SK-N-SH treated with all-trans-retinoic acid at 6 μM for 48 hours (cell line): ENCODE data around the gene SMPDL3A.

Source experiments
- ATAC-seq: fragments of 200-7000 bp; cut with Tn5 transposase; 3 replicates; pipeline ENCODE4 v1.9.1; 2020; ENCODE audit warnings: mild to moderate bottlenecking, moderate library complexity
- ARNTL ChIP-seq: fragments of 450-650 bp; formaldehyde crosslinking; IDR thresholded peaks from 2 replicates; pipeline ENCODE4 v1.5.0; 2020; ENCODE audit warnings: low read depth, mild to moderate bottlenecking, moderate library complexity, borderline replicate concordance
- BACH2 ChIP-seq: fragments of 250-450 bp; sonication (Bioruptor Pico); IDR thresholded peaks from 2 replicates; pipeline ENCODE4 v1.9.0; 2021; ENCODE audit warnings: mild to moderate bottlenecking, borderline replicate concordance
- CSDC2 ChIP-seq: fragments of 250-450 bp; sonication (Bioruptor Pico); IDR thresholded peaks from 2 replicates; pipeline ENCODE4 v1.5.0; 2020; ENCODE audit warnings: mild to moderate bottlenecking, moderate library complexity
- ESRRG ChIP-seq: fragments of 250-450 bp; sonication (Bioruptor Pico); IDR thresholded peaks from 2 replicates; pipeline ENCODE4 v1.6.1; 2021; ENCODE audit warnings: mild to moderate bottlenecking
- GLIS3 ChIP-seq: fragments of 250-450 bp; sonication (Bioruptor Pico); IDR thresholded peaks from 2 replicates; pipeline ENCODE4 v1.5.0; 2020; ENCODE audit warnings: mild to moderate bottlenecking, moderate library complexity
- ISL1 ChIP-seq: fragments of 250-450 bp; sonication (Bioruptor Pico); IDR thresholded peaks from 2 replicates; pipeline ENCODE4 v2.1.2; 2022; ENCODE audit warnings: mild to moderate bottlenecking, moderate library complexity
- OSR1 ChIP-seq: fragments of 250-450 bp; sonication (Bioruptor Pico); IDR thresholded peaks from 2 replicates; pipeline ENCODE4 v1.8.0; 2022; ENCODE audit warnings: moderate library complexity, mild to moderate bottlenecking, inconsistent platforms
- PPARA ChIP-seq: fragments of 250-450 bp; sonication (Bioruptor Pico); IDR thresholded peaks from 2 replicates; pipeline ENCODE4 v1.5.0; 2020; ENCODE audit warnings: mild to moderate bottlenecking, borderline replicate concordance
- SNAI2 ChIP-seq: fragments of 250-450 bp; sonication (Bioruptor Pico); IDR thresholded peaks from 2 replicates; pipeline ENCODE4 v1.5.0; 2020; ENCODE audit warnings: mild to moderate bottlenecking, moderate library complexity
- TCF4 ChIP-seq: fragments of 250-450 bp; sonication (Bioruptor Pico); IDR thresholded peaks from 2 replicates; pipeline ENCODE4 v1.8.0; 2021; ENCODE audit warnings: mild to moderate bottlenecking, moderate library complexity, borderline replicate concordance
- TOX ChIP-seq: fragments of 250-450 bp; sonication (Bioruptor Pico); IDR thresholded peaks from 2 replicates; pipeline ENCODE4 v1.8.0; 2021; ENCODE audit warnings: mild to moderate bottlenecking, moderate library complexity, borderline replicate concordance
- ZC3H10 ChIP-seq: fragments of 250-450 bp; sonication (Bioruptor Pico); IDR thresholded peaks from 2 replicates; pipeline ENCODE4 v1.5.1; 2021; ENCODE audit warnings: mild to moderate bottlenecking, moderate library complexity
- ZFP30 ChIP-seq: fragments of 450-650 bp; formaldehyde crosslinking; IDR thresholded peaks from 2 replicates; pipeline ENCODE4 v1.5.0; 2022; ENCODE audit warnings: mild to moderate bottlenecking, moderate library complexity
- ZNF565 ChIP-seq: fragments of 450-650 bp; formaldehyde crosslinking; conservative IDR thresholded peaks from 2 replicates; pipeline ENCODE4 v1.5.0; 2020; ENCODE audit warnings: low read depth, mild to moderate bottlenecking, moderate library complexity
- ZNF70 ChIP-seq: fragments of 450-650 bp; formaldehyde crosslinking; IDR thresholded peaks from 2 replicates; pipeline ENCODE4 v1.5.0; 2020; ENCODE audit warnings: mild to moderate bottlenecking, moderate library complexity
- ZNF8 ChIP-seq: fragments of 450-650 bp; formaldehyde crosslinking; IDR thresholded peaks from 2 replicates; pipeline ENCODE4 v1.5.0; 2020; ENCODE audit warnings: mild to moderate bottlenecking, moderate library complexity
- TF ChIP-seq, protein P1 (sequence below): fragments of 250-450 bp; sonication (Bioruptor Pico); IDR thresholded peaks from 2 replicates; pipeline ENCODE4 v1.8.0; 2020; ENCODE audit warnings: mild to moderate bottlenecking, moderate library complexity, borderline replicate concordance
- TF ChIP-seq, protein P2 (sequence below): fragments of 250-450 bp; sonication (Bioruptor Pico); IDR thresholded peaks from 2 replicates; pipeline ENCODE4 v1.5.0; 2020; ENCODE audit warnings: mild to moderate bottlenecking, moderate library complexity
- TF ChIP-seq, protein P3 (sequence below): fragments of 250-450 bp; sonication (Bioruptor Pico); IDR thresholded peaks from 2 replicates; pipeline ENCODE4 v1.5.1; 2020; ENCODE audit warnings: low read depth, mild to moderate bottlenecking, moderate library complexity
- TF ChIP-seq, protein P4 (sequence below): fragments of 250-450 bp; sonication (Bioruptor Pico); IDR thresholded peaks from 2 replicates; pipeline ENCODE4 v1.8.0; 2021; ENCODE audit warnings: low read depth, mild to moderate bottlenecking, moderate library complexity, borderline replicate concordance

Gene SMPDL3A

DNA sequence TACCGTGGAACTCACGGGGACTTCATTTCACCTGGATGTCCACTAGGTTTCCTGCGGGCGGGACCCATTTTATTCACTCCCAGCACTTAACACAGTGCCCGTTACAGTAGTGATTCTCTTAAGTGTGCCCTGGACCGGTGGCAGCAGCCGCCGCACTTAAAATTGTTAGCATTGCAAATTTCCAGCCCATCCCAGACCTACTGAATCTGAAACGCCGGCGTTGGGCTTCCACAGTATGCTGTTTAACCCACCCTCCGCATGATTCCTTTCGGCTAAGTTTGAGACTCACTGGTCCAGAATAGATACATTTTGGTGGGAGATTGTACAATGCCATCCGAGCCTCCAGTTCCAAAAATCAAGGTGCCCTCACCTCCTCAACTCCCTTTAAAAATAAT lies 967 bp downstream of the SMPDL3A start:
- no peak; the same call in 2 of the 3 replicates for ATAC-seq
- TF ChIP-seq, protein P1, sequence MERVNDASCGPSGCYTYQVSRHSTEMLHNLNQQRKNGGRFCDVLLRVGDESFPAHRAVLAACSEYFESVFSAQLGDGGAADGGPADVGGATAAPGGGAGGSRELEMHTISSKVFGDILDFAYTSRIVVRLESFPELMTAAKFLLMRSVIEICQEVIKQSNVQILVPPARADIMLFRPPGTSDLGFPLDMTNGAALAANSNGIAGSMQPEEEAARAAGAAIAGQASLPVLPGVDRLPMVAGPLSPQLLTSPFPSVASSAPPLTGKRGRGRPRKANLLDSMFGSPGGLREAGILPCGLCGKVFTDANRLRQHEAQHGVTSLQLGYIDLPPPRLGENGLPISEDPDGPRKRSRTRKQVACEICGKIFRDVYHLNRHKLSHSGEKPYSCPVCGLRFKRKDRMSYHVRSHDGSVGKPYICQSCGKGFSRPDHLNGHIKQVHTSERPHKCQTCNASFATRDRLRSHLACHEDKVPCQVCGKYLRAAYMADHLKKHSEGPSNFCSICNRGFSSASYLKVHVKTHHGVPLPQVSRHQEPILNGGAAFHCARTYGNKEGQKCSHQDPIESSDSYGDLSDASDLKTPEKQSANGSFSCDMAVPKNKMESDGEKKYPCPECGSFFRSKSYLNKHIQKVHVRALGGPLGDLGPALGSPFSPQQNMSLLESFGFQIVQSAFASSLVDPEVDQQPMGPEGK (CRISPR knock-in tag), result no peak
- TF ChIP-seq TOX (CRISPR knock-in tag), result no peak
- TF ChIP-seq CSDC2 (CRISPR knock-in tag), result no peak
- TF ChIP-seq PPARA (CRISPR knock-in tag), result no peak
- no peak for TF ChIP-seq ZNF565 (CRISPR knock-in tag)
- no peak for TF ChIP-seq ZNF8

DNA sequence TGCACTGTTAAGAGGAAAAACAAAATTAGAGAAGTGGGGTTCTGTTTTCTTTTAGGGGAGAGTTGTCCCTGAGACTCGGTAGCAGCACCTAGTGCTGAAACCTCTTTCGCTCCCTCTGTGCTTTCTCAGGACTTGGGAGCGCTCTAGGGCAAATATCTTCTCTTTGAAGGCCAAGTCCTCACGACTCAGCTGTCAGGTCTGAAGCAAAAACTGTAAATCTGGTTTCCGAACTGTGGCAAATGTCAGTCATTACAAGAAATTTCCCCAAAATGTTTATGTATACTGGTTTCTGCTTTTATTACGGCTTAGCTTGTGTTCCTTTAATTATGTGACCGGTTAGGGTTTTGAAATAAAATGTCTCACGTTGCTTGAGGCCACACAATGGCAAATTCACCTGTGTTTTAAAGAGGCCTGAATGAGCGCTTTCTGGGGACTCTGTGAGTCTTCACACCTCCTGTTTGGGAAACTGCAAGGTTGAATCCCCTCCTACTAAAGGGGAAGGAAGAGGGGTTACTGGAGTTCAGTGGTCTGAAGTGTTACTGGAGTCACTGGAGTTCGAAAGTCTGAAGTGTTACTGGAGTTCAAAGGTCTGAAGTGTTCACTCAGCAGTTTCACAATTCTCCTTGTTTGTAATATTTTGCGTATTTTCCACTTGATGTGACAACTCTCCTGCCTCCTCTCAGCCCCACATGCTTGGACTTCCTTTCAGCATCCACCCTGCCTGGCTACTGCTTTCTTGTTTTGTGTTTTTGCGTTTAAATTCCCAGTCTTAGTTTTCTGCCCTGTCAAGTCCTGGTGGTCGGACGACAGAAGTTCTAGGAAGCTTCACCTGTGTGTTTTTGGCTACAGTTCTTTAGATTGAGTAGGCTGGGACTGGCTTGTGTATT lies 1.6 kb downstream of the SMPDL3A start:
- no peak for TF ChIP-seq ISL1 (CRISPR knock-in tag)
- TF ChIP-seq ZNF565 (CRISPR knock-in tag), result no peak
- no peak for TF ChIP-seq TOX (CRISPR knock-in tag)
- TF ChIP-seq SNAI2 (CRISPR knock-in tag), result no peak
- TF ChIP-seq GLIS3 (CRISPR knock-in tag), result no peak
- TF ChIP-seq ZNF70 (CRISPR knock-in tag), result no peak
- no peak for ATAC-seq

DNA sequence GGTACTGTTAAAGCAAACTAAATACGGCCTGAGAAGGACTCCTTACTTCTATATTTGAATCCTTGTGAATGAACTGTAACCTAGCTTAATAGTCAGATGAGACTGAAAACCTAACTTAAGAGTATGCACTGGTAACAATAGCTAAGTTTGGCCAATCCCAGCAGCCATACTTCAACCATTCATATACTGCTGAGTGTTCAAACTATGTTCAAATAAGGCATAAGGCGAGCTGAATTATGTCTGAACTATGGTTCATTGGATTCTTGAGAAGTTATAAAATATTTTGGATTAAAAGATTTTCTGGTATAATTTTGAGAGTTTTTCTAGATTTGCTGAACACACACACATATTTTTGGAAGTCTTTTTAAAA lies 2.2 kb downstream of the SMPDL3A start:
- no peak for TF ChIP-seq ZNF70 (CRISPR knock-in tag)
- no peak for TF ChIP-seq ZC3H10 (CRISPR knock-in tag)
- no peak for TF ChIP-seq GLIS3 (CRISPR knock-in tag)
- no peak for TF ChIP-seq ARNTL (CRISPR knock-in tag)
- no peak for TF ChIP-seq OSR1 (CRISPR knock-in tag)
- TF ChIP-seq, protein P2, sequence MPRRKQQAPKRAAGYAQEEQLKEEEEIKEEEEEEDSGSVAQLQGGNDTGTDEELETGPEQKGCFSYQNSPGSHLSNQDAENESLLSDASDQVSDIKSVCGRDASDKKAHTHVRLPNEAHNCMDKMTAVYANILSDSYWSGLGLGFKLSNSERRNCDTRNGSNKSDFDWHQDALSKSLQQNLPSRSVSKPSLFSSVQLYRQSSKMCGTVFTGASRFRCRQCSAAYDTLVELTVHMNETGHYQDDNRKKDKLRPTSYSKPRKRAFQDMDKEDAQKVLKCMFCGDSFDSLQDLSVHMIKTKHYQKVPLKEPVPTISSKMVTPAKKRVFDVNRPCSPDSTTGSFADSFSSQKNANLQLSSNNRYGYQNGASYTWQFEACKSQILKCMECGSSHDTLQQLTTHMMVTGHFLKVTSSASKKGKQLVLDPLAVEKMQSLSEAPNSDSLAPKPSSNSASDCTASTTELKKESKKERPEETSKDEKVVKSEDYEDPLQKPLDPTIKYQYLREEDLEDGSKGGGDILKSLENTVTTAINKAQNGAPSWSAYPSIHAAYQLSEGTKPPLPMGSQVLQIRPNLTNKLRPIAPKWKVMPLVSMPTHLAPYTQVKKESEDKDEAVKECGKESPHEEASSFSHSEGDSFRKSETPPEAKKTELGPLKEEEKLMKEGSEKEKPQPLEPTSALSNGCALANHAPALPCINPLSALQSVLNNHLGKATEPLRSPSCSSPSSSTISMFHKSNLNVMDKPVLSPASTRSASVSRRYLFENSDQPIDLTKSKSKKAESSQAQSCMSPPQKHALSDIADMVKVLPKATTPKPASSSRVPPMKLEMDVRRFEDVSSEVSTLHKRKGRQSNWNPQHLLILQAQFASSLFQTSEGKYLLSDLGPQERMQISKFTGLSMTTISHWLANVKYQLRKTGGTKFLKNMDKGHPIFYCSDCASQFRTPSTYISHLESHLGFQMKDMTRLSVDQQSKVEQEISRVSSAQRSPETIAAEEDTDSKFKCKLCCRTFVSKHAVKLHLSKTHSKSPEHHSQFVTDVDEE (CRISPR knock-in tag), result no peak
- no peak for TF ChIP-seq PPARA (CRISPR knock-in tag)
- TF ChIP-seq, protein P1 (CRISPR knock-in tag), result no peak
- TF ChIP-seq ZNF8, result no peak
- TF ChIP-seq, protein P3, sequence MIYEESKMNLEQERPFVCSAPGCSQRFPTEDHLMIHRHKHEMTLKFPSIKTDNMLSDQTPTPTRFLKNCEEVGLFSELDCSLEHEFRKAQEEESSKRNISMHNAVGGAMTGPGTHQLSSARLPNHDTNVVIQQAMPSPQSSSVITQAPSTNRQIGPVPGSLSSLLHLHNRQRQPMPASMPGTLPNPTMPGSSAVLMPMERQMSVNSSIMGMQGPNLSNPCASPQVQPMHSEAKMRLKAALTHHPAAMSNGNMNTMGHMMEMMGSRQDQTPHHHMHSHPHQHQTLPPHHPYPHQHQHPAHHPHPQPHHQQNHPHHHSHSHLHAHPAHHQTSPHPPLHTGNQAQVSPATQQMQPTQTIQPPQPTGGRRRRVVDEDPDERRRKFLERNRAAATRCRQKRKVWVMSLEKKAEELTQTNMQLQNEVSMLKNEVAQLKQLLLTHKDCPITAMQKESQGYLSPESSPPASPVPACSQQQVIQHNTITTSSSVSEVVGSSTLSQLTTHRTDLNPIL (CRISPR knock-in tag), result no peak
- TF ChIP-seq ZNF565 (CRISPR knock-in tag), result no peak
- no peak for TF ChIP-seq ZFP30 (CRISPR knock-in tag)
- TF ChIP-seq, all 23 proteins: peak for 0
- ATAC-seq, result no peak

DNA sequence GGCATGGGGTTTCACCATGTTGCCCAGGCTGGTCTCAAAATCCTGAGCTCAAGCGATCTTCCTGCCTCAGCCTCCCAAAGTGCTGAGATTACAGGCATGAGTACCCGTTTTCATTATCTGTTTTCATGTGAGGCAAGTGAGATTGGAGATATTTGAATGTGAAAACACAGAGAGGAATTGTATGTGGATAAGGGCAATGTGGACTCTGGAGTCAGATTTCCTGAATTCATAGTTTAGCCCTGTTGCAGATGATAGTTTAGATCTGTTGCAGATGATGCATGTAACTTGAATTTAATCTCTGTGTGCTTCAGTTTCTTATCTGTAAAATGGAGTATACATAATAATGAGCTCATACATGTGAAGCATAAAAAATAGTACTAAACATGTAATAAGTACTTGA lies 3.7 kb downstream of the SMPDL3A start:
- no peak for TF ChIP-seq ZNF565 (CRISPR knock-in tag)
- ATAC-seq, result no peak

DNA sequence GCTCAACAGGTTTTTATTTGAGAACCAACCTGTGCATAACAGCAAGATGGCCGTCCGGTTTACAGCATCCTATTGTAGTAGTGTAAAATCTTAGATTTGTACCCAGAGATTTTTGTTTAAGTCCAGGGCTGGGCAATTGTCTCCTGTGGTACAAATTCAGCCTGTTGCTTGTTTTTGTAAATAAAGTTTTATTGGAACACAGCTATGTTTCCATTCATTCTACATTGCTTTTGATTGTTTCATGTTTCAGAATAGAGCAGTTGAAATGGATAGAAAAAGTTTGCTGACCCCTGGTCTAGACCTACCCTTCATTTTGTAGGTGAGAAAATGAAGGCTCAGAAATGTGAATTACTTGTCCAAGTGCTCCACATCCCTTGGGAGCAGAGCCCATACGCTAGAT lies 8.5 kb downstream of the SMPDL3A start:
- no peak for ATAC-seq
- no peak for TF ChIP-seq ZC3H10 (CRISPR knock-in tag)
- TF ChIP-seq ARNTL (CRISPR knock-in tag), result no peak
- TF ChIP-seq, protein P4, sequence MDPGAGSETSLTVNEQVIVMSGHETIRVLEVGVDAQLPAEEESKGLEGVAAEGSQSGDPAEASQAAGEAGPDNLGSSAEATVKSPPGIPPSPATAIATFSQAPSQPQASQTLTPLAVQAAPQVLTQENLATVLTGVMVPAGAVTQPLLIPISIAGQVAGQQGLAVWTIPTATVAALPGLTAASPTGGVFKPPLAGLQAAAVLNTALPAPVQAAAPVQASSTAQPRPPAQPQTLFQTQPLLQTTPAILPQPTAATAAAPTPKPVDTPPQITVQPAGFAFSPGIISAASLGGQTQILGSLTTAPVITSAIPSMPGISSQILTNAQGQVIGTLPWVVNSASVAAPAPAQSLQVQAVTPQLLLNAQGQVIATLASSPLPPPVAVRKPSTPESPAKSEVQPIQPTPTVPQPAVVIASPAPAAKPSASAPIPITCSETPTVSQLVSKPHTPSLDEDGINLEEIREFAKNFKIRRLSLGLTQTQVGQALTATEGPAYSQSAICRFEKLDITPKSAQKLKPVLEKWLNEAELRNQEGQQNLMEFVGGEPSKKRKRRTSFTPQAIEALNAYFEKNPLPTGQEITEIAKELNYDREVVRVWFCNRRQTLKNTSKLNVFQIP (CRISPR knock-in tag), result no peak
- no peak for TF ChIP-seq BACH2 (CRISPR knock-in tag)
- no peak for TF ChIP-seq SNAI2 (CRISPR knock-in tag)
- TF ChIP-seq ZNF70 (CRISPR knock-in tag), result no peak
- TF ChIP-seq ISL1 (CRISPR knock-in tag), result no peak
- no peak for TF ChIP-seq OSR1 (CRISPR knock-in tag)
- no peak for TF ChIP-seq ESRRG (CRISPR knock-in tag)
- TF ChIP-seq TCF4, result no peak
- no peak for TF ChIP-seq ZFP30 (CRISPR knock-in tag)
- TF ChIP-seq, all 23 proteins: peak for 0
